IMR-90 (cell line): ENCODE measurements around the gene MYO10. TPM values are rescaled to one million over a fixed set of nuclear protein-coding genes. Genes with fewer than 3 reads are reported as not detected.
A peak's percentile ranks its signal among the peaks of the same experiment; 100 is the strongest.

Experiments
- ATAC-seq: fragments of 200-7000 bp; cut with Tn5 transposase; 2 replicates; pipeline ENCODE4 v1.9.1; 2020; ENCODE audit warnings: low read depth, mild to moderate bottlenecking, moderate library complexity
- BruUV-seq: library from RNA; stranded (reverse); fragments of 400-500 nt; replicated peaks from 2 replicates; lab custom pipeline; 2021; lab: Mats Ljungman, UMichigan
- CTCF ChIA-PET: fragments of 300-600 bp; formaldehyde crosslinking; extraction: SDS; loops from one replicate; lab custom pipeline; 2021; ENCODE audit warnings: antibody characterized with exemption; lab: Yijun Ruan, JAX
- POLR2A ChIA-PET: fragments of 300-600 bp; sonication (Branson Sonifier 250); formaldehyde crosslinking; loops from one replicate; lab custom pipeline; 2022; ENCODE audit warnings: antibody characterized with exemption; ENCODE audit not compliant: unreplicated experiment; lab: Charles Lee
- DNase-seq: peaks from one replicate; pipeline ENCODE4 v3.0.0; 2013
- H2AFZ ChIP-seq: replicated peaks from 2 replicates; pipeline ENCODE3; 2013; ENCODE audit warnings: low read length, mild to moderate bottlenecking; ENCODE audit not compliant: poor library complexity
- H2AK5ac ChIP-seq: 2 replicates; pipeline ENCODE4 v1.6.1; 2013; ENCODE audit warnings: low read depth, low read length, inconsistent platforms
- H2AK9ac ChIP-seq: replicated peaks from 2 replicates; pipeline ENCODE3; 2013; ENCODE audit warnings: mild to moderate bottlenecking, low read depth, low read length, moderate library complexity; ENCODE audit not compliant: poor library complexity
- H2BK120ac ChIP-seq: 2 replicates; pipeline ENCODE4 v1.6.1; 2013; ENCODE audit warnings: low read depth, low read length, inconsistent platforms
- H2BK15ac ChIP-seq: 3 replicates; pipeline ENCODE4 v1.6.1; 2013; ENCODE audit warnings: low read depth, low read length, inconsistent platforms
- H2BK20ac ChIP-seq: 2 replicates; pipeline ENCODE4 v1.6.1; 2013; ENCODE audit warnings: low read depth, mild to moderate bottlenecking, inconsistent platforms, low read length, moderate library complexity
- H2BK5ac ChIP-seq: 2 replicates; pipeline ENCODE4 v1.6.1; 2013; ENCODE audit warnings: mild to moderate bottlenecking, low read depth, low read length, inconsistent platforms; ENCODE audit not compliant: poor library complexity, severe bottlenecking
- H3K14ac ChIP-seq: replicated peaks from 2 replicates; pipeline ENCODE4 v1.6.1; 2013; ENCODE audit warnings: low read depth, low read length, inconsistent platforms
- H3K18ac ChIP-seq: 2 replicates; pipeline ENCODE4 v1.6.1; 2013; ENCODE audit warnings: low read depth, low read length, control low read depth
- H3K23ac ChIP-seq: 2 replicates; pipeline ENCODE4 v1.6.1; 2013; ENCODE audit warnings: low read depth, low read length, inconsistent platforms
- H3K27ac ChIP-seq: 2 replicates; pipeline ENCODE4 v1.5.1; 2013; ENCODE audit warnings: mild to moderate bottlenecking, control low read depth, low read length; ENCODE audit not compliant: insufficient read depth
- H3K27me3 ChIP-seq: 2 replicates; pipeline ENCODE4 v1.6.1; 2013; ENCODE audit warnings: low read length; ENCODE audit not compliant: control insufficient read depth, insufficient read depth
- H3K36me3 ChIP-seq: 2 replicates; pipeline ENCODE4 v1.6.1; 2013; ENCODE audit warnings: low read length, mixed read lengths; ENCODE audit not compliant: control insufficient read depth, insufficient read depth
- H3K4ac ChIP-seq: 2 replicates; pipeline ENCODE4 v1.6.1; 2013; ENCODE audit warnings: low read depth, low read length, inconsistent platforms
- H3K4me1 ChIP-seq: 2 replicates; pipeline ENCODE4 v1.6.1; 2013; ENCODE audit warnings: low read length, mixed read lengths; ENCODE audit not compliant: control insufficient read depth, insufficient read depth
- H3K4me2 ChIP-seq: 2 replicates; pipeline ENCODE4 v1.6.1; 2013; ENCODE audit warnings: low read depth, mild to moderate bottlenecking, control low read depth, low read length, moderate library complexity
- H3K4me3 ChIP-seq: 2 replicates; pipeline ENCODE4 v1.5.1; 2013; ENCODE audit warnings: low read depth, mild to moderate bottlenecking, control low read depth, low read length, moderate library complexity; ENCODE audit not compliant: insufficient read depth
- H3K56ac ChIP-seq: 2 replicates; pipeline ENCODE4 v1.6.1; 2013; ENCODE audit warnings: low read length, inconsistent platforms; ENCODE audit not compliant: insufficient read depth; ENCODE audit errors: extremely low read depth
- H3K79me1 ChIP-seq, 2 experiments: 2 replicates each; pipeline ENCODE4 v1.6.1; 2013; ENCODE audit warnings: low read length in 2 of 2, inconsistent platforms in 1 of 2, low read depth in 1 of 2
- H3K9ac ChIP-seq: 2 replicates; pipeline ENCODE4 v1.6.1; 2013; ENCODE audit warnings: low read depth, low read length, control low read depth
- H3K9me1 ChIP-seq: 2 replicates; pipeline ENCODE4 v1.6.1; 2013; ENCODE audit warnings: low read length, inconsistent platforms; ENCODE audit not compliant: insufficient read depth
- H3K9me3 ChIP-seq: 2 replicates; pipeline ENCODE4 v1.6.1; 2013; ENCODE audit warnings: low read length; ENCODE audit not compliant: control insufficient read depth, insufficient read depth
- H4K20me1 ChIP-seq: 2 replicates; pipeline ENCODE4 v1.6.1; 2013; ENCODE audit warnings: low read length, inconsistent platforms; ENCODE audit not compliant: insufficient read depth
- H4K5ac ChIP-seq: 2 replicates; pipeline ENCODE4 v1.6.1; 2013; ENCODE audit warnings: mild to moderate bottlenecking, low read depth, low read length, control low read depth
- H4K8ac ChIP-seq, 2 experiments: 2 replicates each; pipeline ENCODE4 v1.6.1; 2013; ENCODE audit warnings: low read depth in 2 of 2, low read length in 2 of 2, control low read depth in 1 of 2, inconsistent platforms in 1 of 2
- H4K91ac ChIP-seq: 2 replicates; pipeline ENCODE4 v1.6.1; 2013; ENCODE audit warnings: low read depth, low read length, inconsistent platforms; ENCODE audit not compliant: insufficient read depth
- BHLHE40 ChIP-seq: fragments of 150-350 bp; IDR thresholded peaks from 2 replicates; pipeline ENCODE4 v1.6.1; 2016; ENCODE audit warnings: mild to moderate bottlenecking, low read depth, low read length
- CEBPB ChIP-seq: IDR thresholded peaks from 2 replicates; pipeline ENCODE4 v1.6.1; 2012; ENCODE audit warnings: low read depth, low read length, improper control_type of control experiment
- CTCF ChIP-seq: conservative IDR thresholded peaks from 2 replicates; pipeline ENCODE4 v1.5.1; 2012; ENCODE audit warnings: mild to moderate bottlenecking, low read depth, low read length, improper control_type of control experiment
- FOS ChIP-seq: fragments of 150-350 bp; IDR thresholded peaks from 2 replicates; pipeline ENCODE4 v1.6.1; 2016; ENCODE audit warnings: low read depth, low read length
- MAFK ChIP-seq: IDR thresholded peaks from 2 replicates; pipeline ENCODE4 v1.6.1; 2012; ENCODE audit warnings: low read depth, low read length, improper control_type of control experiment
- MAZ ChIP-seq: IDR thresholded peaks from 2 replicates; pipeline ENCODE4 v1.6.1; 2012; ENCODE audit warnings: low read depth, mild to moderate bottlenecking, low read length, improper control_type of control experiment, moderate library complexity, borderline replicate concordance
- NFE2L2 ChIP-seq: fragments of 150-350 bp; IDR thresholded peaks from 2 replicates; pipeline ENCODE4 v1.6.1; 2016; ENCODE audit warnings: low read depth, mild to moderate bottlenecking, low read length
- POLR2A ChIP-seq: IDR thresholded peaks from 2 replicates; pipeline ENCODE4 v1.6.1; 2012; ENCODE audit warnings: mild to moderate bottlenecking, low read depth, low read length
- RAD21 ChIP-seq: IDR thresholded peaks from 2 replicates; pipeline ENCODE4 v1.6.1; 2012; ENCODE audit warnings: low read length, improper control_type of control experiment
- RCOR1 ChIP-seq: IDR thresholded peaks from 2 replicates; pipeline ENCODE4 v1.6.1; 2012; ENCODE audit warnings: mild to moderate bottlenecking, low read length, improper control_type of control experiment; ENCODE audit not compliant: insufficient replicate concordance
- RFX5 ChIP-seq: IDR thresholded peaks from 2 replicates; pipeline ENCODE4 v1.8.0; 2012; ENCODE audit warnings: low read depth, mild to moderate bottlenecking, low read length, moderate library complexity
- SMC3 ChIP-seq: fragments of 150-350 bp; IDR thresholded peaks from 2 replicates; pipeline ENCODE4 v1.6.1; 2016; ENCODE audit warnings: low read depth, mild to moderate bottlenecking, antibody characterized with exemption, low read length, moderate library complexity
- USF2 ChIP-seq: fragments of 150-350 bp; IDR thresholded peaks from 2 replicates; pipeline ENCODE4 v1.6.1; 2017; ENCODE audit warnings: mild to moderate bottlenecking, antibody characterized with exemption, low read length, low read depth
- WGBS, 2 experiments: methylation state at CpG; one replicate each; pipeline versions ENCODE4 v1.1.5 to v1.1.7; 2013; ENCODE audit warnings: missing lambda C conversion rate in 2 of 2; ENCODE audit not compliant: insufficient read length in 1 of 2; ENCODE audit errors: extremely low coverage in 2 of 2; 5-methylcytosine and 5-hydroxymethylcytosine counted together
- dilution Hi-C: fragments of 300-500 bp; cut with HindIII; formaldehyde crosslinking; loops from one replicate; pipeline ENCODE4 v1.14.3; 2018; ENCODE audit warnings: low sequenced_read_pairs; ENCODE audit not compliant: unreplicated experiment
- in situ Hi-C: fragments of 300-500 bp; cut with MboI; formaldehyde crosslinking; loops from 3 replicates; pipeline ENCODE4 v1.14.3; 2019; ENCODE audit warnings: low sequenced_read_pairs, inconsistent platforms, mixed read lengths
- intact Hi-C: fragments of 100-400 bp; cut with micrococcal nuclease; formaldehyde crosslinking; loops from 2 replicates; pipeline ENCODE4 v1.10.0; 2022
- polyA plus RNA-seq, 3 experiments: library from polyadenylated mRNA; depleted of rRNA; stranded (reverse); fragments of >200 nt; gene quantifications; 2 replicates each; pipeline ENCODE4 v1.2.3, GENCODE V29; 2012; ENCODE audit warnings: low replicate concordance in 1 of 3
- total RNA-seq: library from RNA; depleted of rRNA; stranded (reverse); fragments of >200 nt; gene quantifications from 2 replicates; pipeline ENCODE4 v1.2.3, GENCODE V29; 2012

MYO10 gene
- total and polyA plus RNA-seq, 2 of the 4 experiments (the other 2 are of a cell fraction) = 39.9 to 115 TPM

GRCh38 chr5:16819522-16820167 lies 116.4 kb downstream of the MYO10 start:
- H4K5ac ChIP-seq = no peak overlapping the region
- peaks cover 9 to 64% of the 10 kb centered on the region in 2 experiments for H3K79me1 ChIP-seq
- no peak overlapping the region for H4K91ac ChIP-seq
- intact Hi-C loops = no loop called here
- H4K8ac ChIP-seq = no peak overlapping the region
- no peaks in the 10 kb centered on the region for H3K27me3 ChIP-seq
- no peak overlapping the region for H3K4me2 ChIP-seq
- H3K4ac ChIP-seq = peak overlapping the region; percentile 30; the same call in 1 of the 2 replicates
- peak overlapping the region; percentile 26; the same call in 1 of the 2 replicates for H3K27ac ChIP-seq
- ChIA-PET CTCF (interaction anchor here (0.5 kb wide), 1 partner anchor 179 kb away, joined by 3 read pairs; no protein-coding TSS in a partner anchor), POLR2A (no interaction called here)
- no peak overlapping the region for H3K9ac ChIP-seq
- H2AK5ac ChIP-seq = no peak overlapping the region
- no peak overlapping the region for H2AK9ac ChIP-seq
- no peak overlapping the region for H2BK20ac ChIP-seq
- DNase-seq = peak; percentile 86
- H3K4me3 ChIP-seq = no peak overlapping the region
- H3K14ac ChIP-seq = peak overlapping the region; percentile 12; the same call in 1 of the 2 replicates
- peaks cover 7% of the 10 kb centered on the region for H3K36me3 ChIP-seq
- dilution Hi-C loops = no loop called here
- in situ Hi-C loops = no loop called here
- H3K9me1 ChIP-seq = peaks cover 11% of the 10 kb centered on the region
- H3K56ac ChIP-seq = no peak overlapping the region
- no peak overlapping the region for H2AFZ ChIP-seq
- H4K20me1 ChIP-seq = peaks cover 76% of the 10 kb centered on the region
- no peak overlapping the region for H2BK5ac ChIP-seq
- H2BK15ac ChIP-seq = no peak overlapping the region
- ATAC-seq = peak; percentile 55; the same call in 1 of the 2 replicates
- no peak overlapping the region for H3K23ac ChIP-seq
- BruUV-seq = no TSS peak
- no peak overlapping the region for H2BK120ac ChIP-seq
- 60% methylated on average over 1 of the region's 4 CpGs; no CpG with 5 or more reads in 1 of the 2 experiments for WGBS, 2 experiments
- TF ChIP-seq MAFK (peak; percentile 59), MAZ (no peak), POLR2A (no peak), USF2 (no peak), FOS (no peak), NFE2L2 (no peak), CTCF (no peak), CEBPB (peak; percentile 78), BHLHE40 (peak; percentile 67; the same call in 1 of the 2 replicates), RAD21 (no peak), SMC3 (no peak), RCOR1 (no peak), RFX5 (no peak)
- H3K4me1 ChIP-seq = peaks cover 7% of the 10 kb centered on the region
- no peak overlapping the region for H3K18ac ChIP-seq
- no peaks in the 10 kb centered on the region for H3K9me3 ChIP-seq
